ENCODE data around the gene CALD1. TPM values are rescaled to one million over a fixed set of nuclear protein-coding genes. Genes with fewer than 3 reads are reported as not detected.
A peak's percentile ranks its signal among the peaks of the same experiment; 100 is the strongest.

The CALD1 gene
- total RNA-seq, 2 donors from 2014 or later, result 912 to 1,038 TPM

GRCh38 chr7:134823400-134823799, 44.0 kb downstream of the CALD1 start:
- Histone ChIP-seq H3K9me3 (no peaks in the 10 kb centered on the region), H3K4me1 (ENCODE audit: control insufficient read depth in 1 of 2, low read depth in 2 of 2) (peaks cover 50 to 90% of the 10 kb centered on the region in 2 donors), H3K27ac (peak overlapping the region; percentile 92 to 93), H3K27me3 (replicated peaks; ENCODE audit: insufficient read depth) (no peaks in the 10 kb centered on the region), H3K36me3 (no peaks in the 10 kb centered on the region), H3K4me3 (no peak overlapping the region)
- TF ChIP-seq, protein P1, sequence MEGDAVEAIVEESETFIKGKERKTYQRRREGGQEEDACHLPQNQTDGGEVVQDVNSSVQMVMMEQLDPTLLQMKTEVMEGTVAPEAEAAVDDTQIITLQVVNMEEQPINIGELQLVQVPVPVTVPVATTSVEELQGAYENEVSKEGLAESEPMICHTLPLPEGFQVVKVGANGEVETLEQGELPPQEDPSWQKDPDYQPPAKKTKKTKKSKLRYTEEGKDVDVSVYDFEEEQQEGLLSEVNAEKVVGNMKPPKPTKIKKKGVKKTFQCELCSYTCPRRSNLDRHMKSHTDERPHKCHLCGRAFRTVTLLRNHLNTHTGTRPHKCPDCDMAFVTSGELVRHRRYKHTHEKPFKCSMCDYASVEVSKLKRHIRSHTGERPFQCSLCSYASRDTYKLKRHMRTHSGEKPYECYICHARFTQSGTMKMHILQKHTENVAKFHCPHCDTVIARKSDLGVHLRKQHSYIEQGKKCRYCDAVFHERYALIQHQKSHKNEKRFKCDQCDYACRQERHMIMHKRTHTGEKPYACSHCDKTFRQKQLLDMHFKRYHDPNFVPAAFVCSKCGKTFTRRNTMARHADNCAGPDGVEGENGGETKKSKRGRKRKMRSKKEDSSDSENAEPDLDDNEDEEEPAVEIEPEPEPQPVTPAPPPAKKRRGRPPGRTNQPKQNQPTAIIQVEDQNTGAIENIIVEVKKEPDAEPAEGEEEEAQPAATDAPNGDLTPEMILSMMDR (IDR thresholded peaks at IDR 0.05), result no peak
- DNase-seq (ENCODE audit: low spot score) (no peak), ATAC-seq (ENCODE audit: insufficient number of reproducible peaks, low FRiP score, low read depth) (no peak)

DNA sequence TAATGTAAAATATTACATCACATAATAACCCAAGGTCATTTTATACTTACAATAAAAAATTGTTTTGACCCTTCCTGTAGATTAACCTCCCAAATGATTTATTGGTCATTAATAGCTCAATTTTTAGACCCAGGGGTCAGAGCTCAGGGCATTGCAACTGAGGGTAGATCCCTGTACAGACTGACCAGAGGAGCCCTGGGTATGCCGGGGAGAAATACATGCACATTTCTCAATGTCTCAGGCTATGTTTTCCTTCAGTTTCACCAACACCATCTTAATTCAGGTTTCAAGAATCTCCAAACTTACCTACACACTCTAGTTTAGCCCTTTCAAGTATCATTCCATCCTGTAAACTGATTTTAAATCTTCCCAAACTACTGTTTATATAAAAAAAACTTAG, 46.2 kb downstream of the CALD1 start:
- H3K4me1 ChIP-seq (ENCODE audit: control insufficient read depth in 1 of 2, low read depth in 2 of 2), result peaks cover 58 to 90% of the 10 kb centered on the region in 2 donors
- ATAC-seq (ENCODE audit: insufficient number of reproducible peaks, low FRiP score, low read depth) (no peak), DNase-seq (ENCODE audit: low spot score) (no peak)
- peak overlapping the region; percentile 39 for H3K4me3 ChIP-seq
- TF ChIP-seq, protein P1 (IDR thresholded peaks at IDR 0.05), result no peak
- peak overlapping the region; percentile 92 to 93 for H3K27ac ChIP-seq
- no peaks in the 10 kb centered on the region for H3K27me3 ChIP-seq (replicated peaks; ENCODE audit: insufficient read depth)
- no peaks in the 10 kb centered on the region for H3K9me3 ChIP-seq
- no peaks in the 10 kb centered on the region for H3K36me3 ChIP-seq

DNA sequence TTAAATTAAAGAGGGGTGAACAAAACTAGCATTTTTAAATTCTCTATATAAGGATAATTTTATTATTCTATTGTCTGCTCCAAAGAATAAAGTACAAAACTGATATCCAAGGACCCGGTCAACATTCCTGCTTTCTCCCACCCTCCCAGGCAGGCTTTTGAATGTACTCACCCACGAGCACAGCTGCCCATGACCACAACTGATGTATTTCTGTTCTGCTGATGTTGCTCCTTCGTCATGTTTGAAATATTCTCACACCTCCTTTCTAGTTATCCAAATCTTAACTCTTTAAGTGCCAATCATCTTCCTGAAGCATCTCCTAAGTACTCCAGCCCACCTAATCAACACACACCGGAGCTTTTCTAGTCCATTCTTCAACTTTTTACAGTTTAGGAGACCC, 46.7 kb downstream of the CALD1 start:
- peaks cover 61 to 92% of the 10 kb centered on the region in 2 donors for H3K4me1 ChIP-seq (ENCODE audit: control insufficient read depth in 1 of 2, low read depth in 2 of 2)
- DNase-seq (ENCODE audit: low spot score) (no peak), ATAC-seq (ENCODE audit: insufficient number of reproducible peaks, low FRiP score, low read depth) (no peak)
- peak overlapping the region; percentile 92 to 93 for H3K27ac ChIP-seq
- no peaks in the 10 kb centered on the region for H3K36me3 ChIP-seq
- no peaks in the 10 kb centered on the region for H3K9me3 ChIP-seq
- no peaks in the 10 kb centered on the region for H3K27me3 ChIP-seq (replicated peaks; ENCODE audit: insufficient read depth)
- TF ChIP-seq, protein P1 (IDR thresholded peaks at IDR 0.05), result no peak
- H3K4me3 ChIP-seq, result peak overlapping the region; percentile 39

GRCh38 chr7:134827436-134827835, 48.0 kb downstream of the CALD1 start:
- Histone ChIP-seq H3K27me3 (replicated peaks; ENCODE audit: insufficient read depth) (no peaks in the 10 kb centered on the region), H3K27ac (peak overlapping the region; percentile 92 to 93), H3K9me3 (no peaks in the 10 kb centered on the region), H3K4me3 (peak overlapping the region; percentile 44), H3K36me3 (no peaks in the 10 kb centered on the region), H3K4me1 (ENCODE audit: control insufficient read depth in 1 of 2, low read depth in 2 of 2) (peaks cover 67 to 96% of the 10 kb centered on the region in 2 donors)
- TF ChIP-seq, protein P1 (IDR thresholded peaks at IDR 0.05), result no peak
- DNase-seq (ENCODE audit: low spot score), result no peak
- no peak for ATAC-seq (ENCODE audit: insufficient number of reproducible peaks, low FRiP score, low read depth)

DNA sequence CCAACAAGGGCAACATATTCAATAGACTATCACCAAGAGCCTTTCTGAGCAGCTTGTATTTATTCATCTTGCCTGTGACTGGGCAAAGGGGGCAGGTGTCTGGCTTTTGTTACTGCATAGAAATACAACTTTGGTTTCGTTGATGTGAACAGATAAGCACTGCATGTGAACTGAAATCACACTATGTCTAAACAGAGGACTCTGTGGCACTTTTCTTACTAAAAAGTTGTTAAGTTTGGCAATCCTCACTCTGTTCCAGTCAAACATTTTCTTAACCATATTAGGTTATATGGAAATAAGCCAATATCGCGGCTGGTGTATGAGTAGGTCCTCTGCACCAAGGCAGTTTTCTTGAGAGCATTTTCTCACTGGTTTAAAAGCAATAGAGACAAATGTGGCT, 48.5 kb downstream of the CALD1 start:
- Histone ChIP-seq H3K36me3 (no peaks in the 10 kb centered on the region), H3K4me1 (ENCODE audit: control insufficient read depth in 1 of 2, low read depth in 2 of 2) (peaks cover 72 to 96% of the 10 kb centered on the region in 2 donors), H3K27ac (peak overlapping the region; percentile 92 to 93), H3K9me3 (no peaks in the 10 kb centered on the region), H3K4me3 (peak overlapping the region; percentile 44), H3K27me3 (replicated peaks; ENCODE audit: insufficient read depth) (no peaks in the 10 kb centered on the region)
- ATAC-seq (ENCODE audit: insufficient number of reproducible peaks, low FRiP score, low read depth) (peak; percentile 94), DNase-seq (ENCODE audit: low spot score) (no peak)
- TF ChIP-seq, protein P1 (IDR thresholded peaks at IDR 0.05), result no peak
